ENCODE data around the gene MSLN.

MSLN gene

DNA sequence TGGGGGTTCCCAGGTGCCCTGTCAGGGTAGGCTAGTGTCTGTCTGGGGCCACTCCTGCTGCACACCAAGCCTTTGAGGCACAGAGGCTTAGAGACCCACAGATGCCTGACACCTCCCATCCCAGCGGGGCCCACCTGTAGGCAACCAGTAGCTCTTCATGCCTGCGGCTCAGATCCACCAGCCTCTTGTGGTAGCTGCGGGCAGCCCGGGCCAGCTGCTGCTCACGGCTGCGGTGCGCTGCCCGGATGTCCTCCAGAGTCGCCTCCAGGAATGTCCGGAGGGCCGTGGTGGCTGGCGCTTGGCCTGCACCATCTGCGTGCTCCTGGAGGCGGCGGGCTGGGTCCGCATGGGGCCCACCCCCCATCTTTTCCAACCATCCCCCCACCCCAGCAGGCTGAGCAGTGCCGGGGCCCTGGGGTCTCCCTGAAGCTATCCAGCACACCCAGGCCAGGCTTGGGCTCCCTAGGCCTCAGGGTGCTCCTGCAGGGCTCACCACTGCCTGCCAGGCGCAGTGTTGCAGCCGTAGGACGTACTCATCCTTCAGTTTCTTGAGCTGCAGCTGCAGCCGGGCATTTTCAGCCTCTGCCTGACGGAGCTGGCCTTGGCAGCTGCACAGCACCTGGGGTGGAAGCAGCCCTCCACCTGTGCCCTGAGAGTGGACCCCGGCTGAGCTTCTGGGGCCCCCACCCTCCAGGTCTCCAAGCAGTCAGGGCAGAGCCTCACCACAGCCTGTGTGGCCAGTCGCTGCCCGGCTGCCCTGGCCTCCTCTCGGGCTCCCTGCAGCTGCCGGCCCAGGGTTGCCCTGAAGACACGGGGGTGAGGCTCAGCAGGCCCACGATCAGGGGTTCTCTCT, 36.1 kb upstream of the MSLN start:
- TF ChIP-seq CTCF (IDR thresholded peaks at IDR 0.05; ENCODE audit: insufficient read depth, low read depth, low read length, missing control alignments), result no peak
- no peak overlapping the region for H3K4me3 ChIP-seq (ENCODE audit: low read length)
- DNase-seq (ENCODE audit: low read depth), result no peak

DNA sequence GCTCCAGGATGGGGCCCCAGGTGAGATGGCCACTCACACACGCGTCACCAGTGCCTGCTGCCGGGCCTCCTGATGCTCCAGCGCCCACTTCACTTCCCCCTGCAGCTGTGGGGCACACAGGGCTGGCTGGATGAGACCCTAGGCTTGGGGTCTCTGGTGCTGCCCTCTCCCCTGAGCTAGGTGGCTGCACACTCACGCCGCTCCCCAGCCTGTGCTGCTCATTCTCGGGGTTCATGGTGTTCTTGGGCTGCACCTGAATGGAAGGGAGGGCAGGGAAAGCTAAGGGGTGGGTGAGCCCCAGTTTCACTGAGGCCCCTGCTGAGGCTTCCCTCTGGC, 35.5 kb upstream of the MSLN start:
- no peak for DNase-seq (ENCODE audit: low read depth)
- no peak for TF ChIP-seq CTCF (IDR thresholded peaks at IDR 0.05; ENCODE audit: insufficient read depth, low read depth, low read length, missing control alignments)
- H3K4me3 ChIP-seq (ENCODE audit: low read length), result no peak overlapping the region

DNA sequence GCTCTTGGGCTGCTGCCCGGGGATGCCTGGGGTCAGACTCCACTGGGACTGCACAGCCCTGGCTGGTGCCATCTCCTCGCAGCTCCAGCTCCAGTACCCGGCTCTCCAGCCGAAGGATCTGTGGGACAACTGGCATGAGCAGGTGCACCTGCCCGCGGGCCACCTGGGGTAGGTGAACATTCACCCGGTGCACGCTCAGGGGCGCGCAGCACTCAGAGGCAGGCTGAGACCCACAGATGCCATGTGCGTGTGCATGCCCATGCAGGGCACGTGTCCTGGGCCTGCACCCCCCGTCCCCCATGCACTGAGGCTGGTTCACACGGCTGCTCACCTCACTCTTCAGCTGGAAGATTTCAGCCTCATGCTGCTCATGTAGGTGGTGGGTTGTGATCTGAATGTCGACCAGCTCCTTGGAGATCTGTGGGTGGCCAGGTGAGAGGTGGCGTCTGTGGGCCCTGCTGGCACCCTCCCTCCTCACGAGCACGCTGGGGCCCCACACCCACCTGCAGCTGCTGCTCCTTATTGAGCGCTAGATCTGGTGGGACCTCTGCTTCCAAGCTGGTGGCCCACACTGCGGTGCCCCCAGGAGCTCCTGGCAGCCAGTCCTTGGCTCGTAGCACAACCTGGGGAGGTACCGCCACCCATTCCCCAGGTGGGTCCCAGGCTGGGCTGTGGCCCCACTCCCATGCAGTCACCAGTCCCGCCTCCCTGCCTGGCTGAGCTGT, 34.9 kb upstream of the MSLN start:
- DNase-seq (ENCODE audit: low read depth), result no peak
- no peak for TF ChIP-seq CTCF (IDR thresholded peaks at IDR 0.05; ENCODE audit: insufficient read depth, low read depth, low read length, missing control alignments)
- no peak overlapping the region for H3K4me3 ChIP-seq (ENCODE audit: low read length)

- no peak overlapping the region for H3K4me3 ChIP-seq (ENCODE audit: low read length)
- no peak for DNase-seq (ENCODE audit: low read depth)
- TF ChIP-seq CTCF (IDR thresholded peaks at IDR 0.05; ENCODE audit: insufficient read depth, low read depth, low read length, missing control alignments), result no peak
Observed at GRCh38 chr16:726188-726437, 34.4 kb upstream of the MSLN start.

- peak; percentile 55 for DNase-seq (ENCODE audit: low read depth)
- no peak for TF ChIP-seq CTCF (IDR thresholded peaks at IDR 0.05; ENCODE audit: insufficient read depth, low read depth, low read length, missing control alignments)
- peak within 1 kb of the TSS; percentile 72 for H3K4me3 ChIP-seq (ENCODE audit: low read length)
Observed at GRCh38 chr16:726438-727290, 33.9 kb upstream of the MSLN start, which contains the start of the genes CCDC78 and HAGHL. Gene CCDC78, minus strand, starts transcription at chr16:726443. Its CDS starts 76 bp downstream, at chr16:726367. Gene HAGHL, plus strand, starts transcription at chr16:727106. Its CDS starts 404 bp downstream, at chr16:727510.

DNA sequence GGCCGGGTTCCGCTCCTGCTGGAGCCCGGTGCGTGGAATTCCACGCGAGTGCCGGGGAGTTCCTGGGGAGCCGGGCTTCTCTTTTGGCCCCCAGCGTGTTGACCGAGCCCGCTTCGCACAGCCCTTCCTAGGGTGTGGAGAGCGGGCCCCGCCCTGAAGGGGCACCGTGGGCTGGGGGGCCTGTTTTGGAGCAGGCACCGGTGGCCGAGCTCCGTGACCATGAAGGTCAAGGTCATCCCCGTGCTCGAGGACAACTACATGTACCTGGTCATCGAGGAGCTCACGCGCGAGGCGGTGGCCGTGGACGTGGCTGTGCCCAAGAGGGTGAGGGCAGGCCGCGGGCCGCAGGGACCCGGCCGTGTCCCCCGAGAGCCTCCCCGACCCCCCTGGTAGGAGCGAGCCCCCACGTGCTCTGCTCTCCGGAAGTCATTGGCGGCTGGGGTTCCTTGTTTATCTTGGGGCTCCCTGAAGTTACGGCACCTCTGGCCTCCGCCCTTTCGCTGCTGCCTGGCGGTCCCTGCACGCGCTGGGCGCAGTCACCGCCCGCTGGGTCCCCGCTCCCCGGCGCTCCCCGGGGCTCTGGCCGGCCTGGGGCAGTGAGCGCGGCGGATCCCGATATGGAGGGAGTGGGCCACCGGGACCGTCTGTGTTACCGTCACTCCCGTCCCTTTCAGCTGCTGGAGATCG, 33.1 kb upstream of the MSLN start:
- DNase-seq (ENCODE audit: low read depth), result no peak
- H3K4me3 ChIP-seq (ENCODE audit: low read length), result peak overlapping the region; percentile 72
- TF ChIP-seq CTCF (IDR thresholded peaks at IDR 0.05; ENCODE audit: insufficient read depth, low read depth, low read length, missing control alignments), result no peak
